Measurements from ENCODE around the gene UNKL. TPM values are rescaled to one million over a fixed set of nuclear protein-coding genes. Genes with fewer than 3 reads are reported as not detected.
A peak's percentile ranks its signal among the peaks of the same experiment; 100 is the strongest.

Gene UNKL
- total RNA-seq, 1 donor from 2014 or later, result 144 TPM

GRCh38 chr16:1351582-1352362, 62.7 kb downstream of the UNKL start, which contains the start of the genes GNPTG and TSR3:
GNPTG (plus strand) TSS chr16:1351931; CDS start chr16:1351966, 35 bp downstream.
TSR3 (minus strand) TSS chr16:1351878; CDS start chr16:1351804, 74 bp downstream.
- Histone ChIP-seq H3K4me1 (peaks cover 9 to 16% of the 10 kb centered on the region in 2 donors), H3K27ac (peak within 1 kb of the TSS in 1 of 2 donors; percentile 33), H3K27me3 (no peaks in the 10 kb centered on the region), H3K36me3 (peaks cover 11 to 27% of the 10 kb centered on the region in 2 donors), H3K4me3 (peak within 1 kb of the TSS; percentile 92 to 93), H3K9me3 (no peaks in the 10 kb centered on the region)
- no peak for TF ChIP-seq CTCF (IDR thresholded peaks at IDR 0.05)
- intact Hi-C loops (cut with DNase I), result loop anchor here (1.0 to 5.0 kb wide), 3 partner anchors 28 to 71 kb away; partner anchors contain the start of gene UQCC4
- DNase-seq (ENCODE audit: low spot score in 2 of 2), result peak in 1 of 2 donors; percentile 89

GRCh38 chr16:1351215-1351581, 63.3 kb downstream of the UNKL start:
- DNase-seq (ENCODE audit: low spot score in 2 of 2), result no peak
- H3K27me3 ChIP-seq, result no peaks in the 10 kb centered on the region
- peak overlapping the region; percentile 92 to 93 for H3K4me3 ChIP-seq
- H3K4me1 ChIP-seq, result peaks cover 9 to 16% of the 10 kb centered on the region in 2 donors
- H3K27ac ChIP-seq, result peak overlapping the region in 1 of 2 donors; percentile 33
- intact Hi-C loops (cut with DNase I), result loop anchor here (1.0 to 5.0 kb wide), 3 partner anchors 28 to 71 kb away; partner anchors contain the start of gene UQCC4
- H3K9me3 ChIP-seq, result no peaks in the 10 kb centered on the region
- no peak for TF ChIP-seq CTCF (IDR thresholded peaks at IDR 0.05)
- H3K36me3 ChIP-seq, result peaks cover 11 to 27% of the 10 kb centered on the region in 2 donors

- H3K27ac ChIP-seq, result no peak overlapping the region
- intact Hi-C loops (cut with DNase I), result loop anchor here (1.0 to 5.0 kb wide), 3 partner anchors 29 to 72 kb away; partner anchors contain the start of gene UQCC4
- H3K36me3 ChIP-seq, result peaks cover 11 to 27% of the 10 kb centered on the region in 2 donors
- DNase-seq (ENCODE audit: low spot score in 2 of 2), result no peak
- H3K27me3 ChIP-seq, result no peaks in the 10 kb centered on the region
- TF ChIP-seq CTCF (IDR thresholded peaks at IDR 0.05), result no peak
- H3K4me1 ChIP-seq, result peaks cover 9 to 16% of the 10 kb centered on the region in 2 donors
- no peaks in the 10 kb centered on the region for H3K9me3 ChIP-seq
- peak overlapping the region; percentile 92 to 93 for H3K4me3 ChIP-seq
Measured at GRCh38 chr16:1350691-1351090, 63.8 kb downstream of the UNKL start.

- Histone ChIP-seq H3K36me3 (peaks cover 11 to 27% of the 10 kb centered on the region in 2 donors), H3K4me3 (no peak overlapping the region), H3K4me1 (peaks cover 9 to 16% of the 10 kb centered on the region in 2 donors), H3K27ac (no peak overlapping the region), H3K9me3 (no peaks in the 10 kb centered on the region), H3K27me3 (no peaks in the 10 kb centered on the region)
- DNase-seq (ENCODE audit: low spot score in 2 of 2), result no peak
- intact Hi-C loops (cut with DNase I), result loop anchor here (2.0 to 5.0 kb wide), 2 partner anchors 39 to 72 kb away; partner anchors contain the start of gene UQCC4
- TF ChIP-seq CTCF (IDR thresholded peaks at IDR 0.05), result no peak
Measured at GRCh38 chr16:1349951-1350350, 64.6 kb downstream of the UNKL start.

GRCh38 chr16:1349351-1349750, 65.2 kb downstream of the UNKL start:
- TF ChIP-seq CTCF (IDR thresholded peaks at IDR 0.05), result no peak
- no peaks in the 10 kb centered on the region for H3K27me3 ChIP-seq
- H3K4me1 ChIP-seq, result peaks cover 9 to 16% of the 10 kb centered on the region in 2 donors
- DNase-seq (ENCODE audit: low spot score in 2 of 2), result no peak
- no peak overlapping the region for H3K4me3 ChIP-seq
- no peaks in the 10 kb centered on the region for H3K9me3 ChIP-seq
- no peak overlapping the region for H3K27ac ChIP-seq
- intact Hi-C loops (cut with DNase I), result no loop called here
- peaks cover 11 to 27% of the 10 kb centered on the region in 2 donors for H3K36me3 ChIP-seq

Data from ascending aorta (tissue), 2 donors.